RWPE1 (cell line): ENCODE measurements around the gene UPK1B.
"Not testable (repeated sequence)": the region's sequence is repeated elsewhere in the genome, so short reads cannot be mapped to it uniquely, and the experiment has no call there.

ENCODE experiments used
- CTCF ChIA-PET: fragments of 350-600 bp; sonication (Branson Sonifier 250); formaldehyde crosslinking; extraction: SDS; loops from one replicate; lab custom pipeline; 2021; lab: Yijun Ruan, JAX
- POLR2A ChIA-PET: fragments of 400-600 bp; formaldehyde crosslinking; extraction: SDS; loops from one replicate; lab custom pipeline; 2020; ENCODE audit warnings: antibody characterized with exemption; ENCODE audit not compliant: low non-redundant PET; lab: Yijun Ruan, JAX
- DNase-seq: peaks from one replicate; pipeline ENCODE4 v3.0.0; 2012; ENCODE audit warnings: low spot score
- H3K27ac ChIP-seq: fragments of 450-650 bp; 2 replicates; pipeline ENCODE4 v1.5.1; 2017
- CTCF ChIP-seq: fragments of 450-650 bp; conservative IDR thresholded peaks from 2 replicates; pipeline ENCODE4 v1.5.1; 2017; ENCODE audit warnings: low read depth, mild to moderate bottlenecking

The UPK1B gene

GRCh38 chr3:119236756-119237155, 63.4 kb downstream of the UPK1B start:
- POLR2A ChIA-PET, result no interaction called here
- CTCF ChIA-PET, result no interaction called here
- DNase-seq, result no peak
- TF ChIP-seq CTCF, result no peak
- H3K27ac ChIP-seq, result no peak overlapping the region

- ChIA-PET CTCF (no interaction called here), POLR2A (no interaction called here)
- DNase-seq, result no peak
Measured at GRCh38 chr3:119237299-119237698, 63.9 kb downstream of the UPK1B start.

GRCh38 chr3:119238363-119238762, 65.0 kb downstream of the UPK1B start:
- no peak overlapping the region for H3K27ac ChIP-seq
- ChIA-PET CTCF (interaction anchor here (0.7 kb wide), 1 partner anchor 150 kb away, joined by 5 read pairs; no protein-coding TSS in a partner anchor), POLR2A (no interaction called here)
- no peak for TF ChIP-seq CTCF
- no peak for DNase-seq

More at GRCh38 chr3:119237299-119237698, 63.9 kb downstream of the UPK1B start:
- TF ChIP-seq CTCF, result no peak
- no peak overlapping the region for H3K27ac ChIP-seq

- no peak overlapping the region for H3K27ac ChIP-seq
- TF ChIP-seq CTCF, result no peak
- CTCF ChIA-PET, result interaction anchor here (0.7 kb wide), 1 partner anchor 149 kb away, joined by 5 read pairs; no protein-coding TSS in a partner anchor
- DNase-seq, result no peak
- POLR2A ChIA-PET, result no interaction called here
Measured at GRCh38 chr3:119239206-119239820, 65.9 kb downstream of the UPK1B start.

GRCh38 chr3:119240101-119240590, 66.7 kb downstream of the UPK1B start:
- H3K27ac ChIP-seq, result peak overlapping the region; percentile 82
- CTCF ChIA-PET, result interaction anchor here (0.6 to 2.0 kb wide), 5 partner anchors 10 to 355 kb away, joined by 3 to 10 read pairs (median 4); no protein-coding TSS in a partner anchor
- peak; percentile 14 for DNase-seq
- TF ChIP-seq CTCF, result no peak
- POLR2A ChIA-PET, result no interaction called here

GRCh38 chr3:119240591-119241434, 67.4 kb downstream of the UPK1B start, which contains the start of gene B4GALT4:
Gene B4GALT4 (minus strand): TSS chr3:119240878. CDS start chr3:119230099, 10,779 bp downstream.
- ChIA-PET CTCF (interaction anchor here (0.6 to 2.0 kb wide), 10 partner anchors 11 to 474 kb away, joined by 3 to 10 read pairs (median 4); partner anchors contain the start of genes IGSF11 and TEX55), POLR2A (interaction anchor here (0.6 kb wide), 1 partner anchor 228 kb away, joined by 3 read pairs; no protein-coding TSS in a partner anchor)
- H3K27ac ChIP-seq, result peak within 1 kb of the TSS; percentile 82
- peak; percentile 83 for DNase-seq
- TF ChIP-seq CTCF, result no peak

GRCh38 chr3:119242387-119243057, 69.1 kb downstream of the UPK1B start:
- DNase-seq, H3K27ac ChIP-seq, POLR2A ChIA-PET: not testable (repeated sequence)
- CTCF ChIA-PET, result interaction anchor here (1.3 to 2.0 kb wide), 2 partner anchors 97 to 358 kb away, joined by 9 to 10 read pairs; partner anchors contain the start of gene TEX55

GRCh38 chr3:119243058-119243529, 69.7 kb downstream of the UPK1B start:
- CTCF ChIA-PET, result interaction anchor here (0.6 kb wide), 1 partner anchor 159 kb away, joined by 6 read pairs; no protein-coding TSS in a partner anchor
- H3K27ac ChIP-seq, POLR2A ChIA-PET, DNase-seq: not testable (repeated sequence)
